Neural cell (in vitro differentiated cells): ENCODE results near the gene RNF44. TPM values are rescaled to one million over a fixed set of nuclear protein-coding genes. Genes with fewer than 3 reads are reported as not detected.

ENCODE experiments used
- H2AFZ ChIP-seq: fragments of 200-600, 300-800 bp; sonication (generic), shearing (Covaris generic); 2 replicates; pipeline ENCODE4 v1.6.0; 2014; ENCODE audit warnings: low read depth, mild to moderate bottlenecking, antibody characterized with exemption, low read length, moderate library complexity
- H3F3A ChIP-seq: fragments of 200-600 bp; shearing (Covaris generic); 2 replicates; pipeline ENCODE4 v1.6.1; 2016; ENCODE audit warnings: mild to moderate bottlenecking, moderate library complexity, mixed read lengths, antibody characterized with exemption, low read length; ENCODE audit not compliant: insufficient read depth, poor library complexity, severe bottlenecking
- H3K27ac ChIP-seq: fragments of 200-600, 300-800 bp; sonication (generic), shearing (Covaris generic); 2 replicates; pipeline ENCODE4 v1.5.1; 2014; ENCODE audit warnings: mild to moderate bottlenecking, low read length, moderate library complexity
- H3K27me3 ChIP-seq: fragments of 300-800, 200-600 bp; sonication (generic), shearing (Covaris generic); 2 replicates; pipeline ENCODE4 v1.6.0; 2014; ENCODE audit warnings: mild to moderate bottlenecking, low read depth, low read length, moderate library complexity; ENCODE audit not compliant: insufficient read depth
- H3K36me3 ChIP-seq: fragments of 300-800, 200-600 bp; sonication (generic), shearing (Covaris generic); 2 replicates; pipeline ENCODE4 v1.5.1; 2014; ENCODE audit warnings: mild to moderate bottlenecking, antibody characterized with exemption, low read length, moderate library complexity; ENCODE audit not compliant: insufficient read depth
- H3K4me2 ChIP-seq: fragments of 300-800, 200-600 bp; sonication (generic), shearing (Covaris generic); 2 replicates; pipeline ENCODE4 v1.6.0; 2014; ENCODE audit warnings: mild to moderate bottlenecking, low read length
- H3K4me3 ChIP-seq: fragments of 300-800, 200-600 bp; sonication (generic), shearing (Covaris generic); 2 replicates; pipeline ENCODE4 v1.5.1; 2014; ENCODE audit warnings: mild to moderate bottlenecking, low read length, moderate library complexity
- H3K79me2 ChIP-seq: fragments of 200-600 bp; shearing (Covaris generic); replicated peaks from 2 replicates; pipeline ENCODE4 v1.6.0; 2014; ENCODE audit warnings: mild to moderate bottlenecking, low read length, moderate library complexity; ENCODE audit not compliant: insufficient read depth
- H3K9ac ChIP-seq: fragments of 300-800, 200-600 bp; sonication (generic), shearing (Covaris generic); 2 replicates; pipeline ENCODE4 v1.6.1; 2016; ENCODE audit warnings: mild to moderate bottlenecking, low read length, mixed read lengths
- H3K9me2 ChIP-seq: fragments of 200-600 bp; shearing (Covaris generic); 2 replicates; pipeline ENCODE4 v1.6.1; 2016; ENCODE audit warnings: mild to moderate bottlenecking, low read length, mixed read lengths; ENCODE audit not compliant: insufficient read depth
- H3K9me3 ChIP-seq: fragments of 200-600, 300-800 bp; sonication (generic), shearing (Covaris generic); 2 replicates; pipeline ENCODE4 v1.6.1; 2016; ENCODE audit warnings: mild to moderate bottlenecking, mixed run types, low read length, moderate library complexity, mixed read lengths
- H4K20me1 ChIP-seq: fragments of 200-600 bp; shearing (Covaris generic); 2 replicates; pipeline ENCODE4 v1.6.1; 2016; ENCODE audit warnings: mild to moderate bottlenecking, mixed run types; ENCODE audit not compliant: insufficient read depth
- CTCF ChIP-seq: fragments of 450-650 bp; IDR thresholded peaks from 2 replicates; pipeline ENCODE4 v1.5.1; 2014; ENCODE audit warnings: antibody characterized with exemption, mild to moderate bottlenecking, moderate library complexity; ENCODE audit not compliant: poor library complexity, severe bottlenecking
- EP300 ChIP-seq: fragments of 450-650 bp; conservative IDR thresholded peaks from 2 replicates; pipeline ENCODE4 v1.6.1; 2014; ENCODE audit warnings: antibody characterized with exemption, mild to moderate bottlenecking, moderate library complexity; ENCODE audit not compliant: poor library complexity, severe bottlenecking
- EZH2 ChIP-seq: fragments of 200-600, 300-800 bp; shearing (Covaris generic), sonication (generic); IDR thresholded peaks from 2 replicates; pipeline ENCODE4 v1.6.1; 2014; ENCODE audit warnings: antibody characterized with exemption, low read length, borderline replicate concordance, mild to moderate bottlenecking; ENCODE audit not compliant: insufficient read depth, poor library complexity, severe bottlenecking
- MXI1 ChIP-seq: fragments of 450-650 bp; conservative IDR thresholded peaks from 2 replicates; pipeline ENCODE4 v1.6.1; 2014; ENCODE audit warnings: antibody characterized with exemption, mild to moderate bottlenecking; ENCODE audit not compliant: poor library complexity, severe bottlenecking
- POLR2AphosphoS5 ChIP-seq: IDR thresholded peaks from 2 replicates; pipeline ENCODE4 v1.6.1; 2012
- RAD21 ChIP-seq: fragments of 450-650 bp; conservative IDR thresholded peaks from 2 replicates; pipeline ENCODE4 v1.6.1; 2014; ENCODE audit warnings: antibody characterized with exemption, mild to moderate bottlenecking, moderate library complexity
- REST ChIP-seq: IDR thresholded peaks from 2 replicates; pipeline ENCODE4 v1.6.1; 2012; ENCODE audit warnings: borderline replicate concordance
- SMC3 ChIP-seq: fragments of 450-650 bp; conservative IDR thresholded peaks from 2 replicates; pipeline ENCODE4 v1.6.1; 2014; ENCODE audit warnings: antibody characterized with exemption, mild to moderate bottlenecking, moderate library complexity; ENCODE audit not compliant: poor library complexity
- TAF1 ChIP-seq: IDR thresholded peaks from 2 replicates; pipeline ENCODE4 v1.6.1; 2012; ENCODE audit warnings: low read depth
- polyA plus RNA-seq: library from polyadenylated mRNA; depleted of rRNA; stranded (reverse); fragments of >200 nt; gene quantifications from 2 replicates; pipeline ENCODE4 v1.2.3, GENCODE V29; 2014

RNF44 gene
- polyA plus RNA-seq, 1 donor from 2014 or later = 22.2 TPM

DNA sequence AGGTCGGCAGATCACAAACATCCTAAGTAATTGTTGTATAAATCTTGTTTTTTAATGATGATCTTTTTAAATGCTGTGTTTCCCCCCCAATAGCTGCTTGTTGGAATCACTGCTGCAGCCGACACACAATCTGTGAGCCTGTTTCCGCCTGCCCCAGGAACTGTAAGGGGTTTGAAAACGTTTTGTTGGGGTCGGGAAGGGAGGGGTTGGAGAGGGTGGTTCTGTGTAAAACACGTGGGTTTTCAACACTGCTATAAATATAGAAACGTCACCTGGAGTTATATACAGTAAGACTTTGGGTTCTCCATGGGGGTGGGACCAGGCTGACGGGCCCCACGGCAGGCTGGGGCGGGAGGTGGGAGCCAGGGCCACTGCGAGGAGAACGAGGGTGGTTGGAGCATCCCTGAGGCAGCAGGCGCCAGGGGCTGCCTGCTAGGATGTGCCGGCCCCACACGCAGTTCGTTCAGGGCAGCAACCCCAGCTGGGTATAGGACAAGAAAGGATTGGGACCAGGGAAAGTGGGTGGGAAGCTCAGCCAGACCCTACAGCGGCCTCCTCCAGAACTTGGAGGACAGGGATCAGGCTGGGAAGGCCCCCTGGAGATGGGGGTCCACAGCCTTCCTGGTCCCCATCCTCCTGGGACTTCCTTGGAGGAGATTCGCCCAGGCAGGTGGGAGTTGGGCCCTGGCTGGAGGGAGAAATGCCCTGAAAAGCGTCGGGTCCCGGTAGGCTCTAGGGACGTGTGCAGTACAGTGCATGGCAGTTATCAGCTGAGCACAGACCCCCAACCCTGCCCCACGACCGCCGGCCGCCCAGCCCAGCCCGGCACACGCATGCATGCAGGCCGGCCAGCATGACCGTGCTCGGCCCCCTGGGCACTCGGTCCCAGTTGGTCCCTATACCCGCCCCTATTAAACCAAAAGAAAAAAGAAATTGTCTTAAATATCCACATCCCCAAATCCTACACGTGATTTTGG lies 9.7 kb downstream of the RNF44 start:
- Histone ChIP-seq H2AFZ (no peak overlapping the region), H3K27ac (no peak overlapping the region), H3K27me3 (no peaks in the 10 kb centered on the region)

More for the DNA sequence above, 9.7 kb downstream of the RNF44 start:
- Histone ChIP-seq H3K9me3 (no peaks in the 10 kb centered on the region), H3K79me2 (peaks cover 8% of the 10 kb centered on the region), H4K20me1 (peaks cover 10% of the 10 kb centered on the region), H3K9ac (no peak overlapping the region), H3F3A (no peaks in the 10 kb centered on the region), H3K36me3 (no peaks in the 10 kb centered on the region), H3K9me2 (no peaks in the 10 kb centered on the region), H3K4me2 (no peak overlapping the region), H3K4me3 (no peak overlapping the region)
- TF ChIP-seq RAD21 (no peak), POLR2AphosphoS5 (no peak), SMC3 (no peak), REST (no peak), TAF1 (no peak), MXI1 (no peak), CTCF (no peak), EP300 (no peak), EZH2 (no peak)
